ENCODE results near the gene DPP9.
"Not testable (repeated sequence)": the region's sequence is repeated elsewhere in the genome, so short reads cannot be mapped to it uniquely, and the experiment has no call there.

The DPP9 gene

DNA sequence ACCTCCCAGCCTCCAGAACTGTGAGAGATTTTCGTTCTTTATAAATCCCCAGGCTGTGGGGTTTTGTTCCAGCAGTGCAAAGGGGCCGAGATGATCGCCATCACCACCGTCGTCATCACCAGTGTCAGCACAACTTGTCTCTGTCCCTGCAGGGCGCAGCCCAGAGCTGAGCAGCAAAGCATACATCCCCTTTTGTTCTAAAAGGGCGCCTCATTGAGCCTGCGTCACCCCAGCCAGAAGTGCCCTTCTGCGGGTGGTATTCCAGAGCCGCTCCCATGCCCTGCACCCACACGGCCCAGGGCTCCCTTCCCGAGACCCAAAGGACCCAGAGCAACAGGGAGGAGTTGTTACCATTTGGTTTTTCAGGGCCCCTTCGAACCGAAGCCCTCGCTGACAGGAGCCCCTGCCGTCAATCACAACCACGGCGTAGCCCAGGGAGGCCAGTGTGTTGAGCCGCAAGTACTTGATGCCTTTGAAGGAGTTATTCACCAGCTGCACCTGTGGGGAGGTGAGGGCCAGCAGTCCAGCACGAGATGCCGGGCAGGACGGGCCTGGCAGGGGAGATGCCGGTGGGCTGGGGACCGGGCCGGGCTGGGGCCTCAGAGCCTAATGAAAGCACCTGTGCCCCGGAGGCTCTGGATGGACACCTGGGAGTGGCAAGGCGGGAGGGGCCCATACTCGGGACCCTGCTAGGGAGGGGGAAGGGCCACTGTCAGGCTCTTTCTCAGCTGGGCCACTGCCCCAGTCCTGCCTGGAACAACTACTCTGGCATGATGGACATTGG is 39.1 kb downstream of the DPP9 start:
- DNase-seq, result no peak

DNA sequence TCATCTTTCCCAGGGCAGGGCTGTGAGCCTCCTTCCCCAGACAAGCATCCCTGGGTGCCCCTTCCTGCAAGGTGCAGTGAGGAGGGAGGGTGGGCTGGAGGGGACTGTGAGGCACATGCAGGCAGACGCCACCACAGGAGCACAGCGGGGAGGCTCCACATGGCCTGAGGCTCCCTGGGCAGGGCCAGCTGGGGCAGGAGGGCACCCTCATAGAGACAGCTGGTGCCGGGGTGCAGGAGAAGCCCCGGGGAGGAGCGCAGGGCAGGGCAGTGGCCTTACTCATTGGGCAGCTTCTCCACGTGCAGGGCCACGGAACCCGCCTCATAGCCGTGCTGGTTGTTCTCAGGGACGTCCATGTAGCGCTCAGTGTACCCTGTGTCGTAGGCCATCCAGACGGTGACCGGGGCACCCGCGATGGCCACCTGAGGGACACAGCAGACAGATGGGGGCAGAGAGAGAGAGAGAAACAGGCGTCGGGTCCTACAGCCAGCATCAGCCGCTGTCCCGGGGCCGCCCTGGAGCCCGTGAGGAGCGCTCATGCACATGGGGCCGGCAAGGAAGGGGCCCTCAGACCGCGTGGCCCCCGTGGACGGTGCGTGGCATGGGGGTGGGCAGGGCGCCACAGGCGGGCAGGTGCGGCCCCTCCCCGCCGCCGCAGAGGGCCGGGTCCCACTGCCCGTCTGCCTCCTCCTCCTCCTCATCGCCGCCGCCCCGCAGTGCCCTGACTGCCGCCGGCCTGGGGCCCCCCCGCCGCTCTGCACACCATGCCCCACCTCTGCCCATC is 41.0 kb downstream of the DPP9 start:
- no peak for DNase-seq

DNA sequence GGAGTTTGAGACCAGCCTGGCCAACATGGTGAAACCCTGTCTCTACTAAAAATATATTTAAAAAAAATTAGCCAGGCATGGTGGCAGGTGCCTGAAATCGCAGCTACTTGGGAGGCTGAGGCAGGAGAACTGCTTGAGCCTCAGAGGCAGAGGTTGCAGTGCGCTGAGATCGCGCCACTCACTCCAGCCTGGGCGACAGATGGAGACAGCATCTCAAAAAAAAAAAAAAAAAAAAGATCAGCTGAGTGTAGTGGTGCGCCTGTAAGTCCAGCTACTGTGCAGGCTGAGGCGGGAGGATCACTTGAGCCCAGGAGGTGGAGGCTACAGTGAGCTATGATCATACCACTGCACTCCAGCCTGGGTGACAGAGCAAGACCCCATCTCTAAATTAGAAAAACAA is 43.6 kb downstream of the DPP9 start:
- DNase-seq, result not testable (repeated sequence)

DNA sequence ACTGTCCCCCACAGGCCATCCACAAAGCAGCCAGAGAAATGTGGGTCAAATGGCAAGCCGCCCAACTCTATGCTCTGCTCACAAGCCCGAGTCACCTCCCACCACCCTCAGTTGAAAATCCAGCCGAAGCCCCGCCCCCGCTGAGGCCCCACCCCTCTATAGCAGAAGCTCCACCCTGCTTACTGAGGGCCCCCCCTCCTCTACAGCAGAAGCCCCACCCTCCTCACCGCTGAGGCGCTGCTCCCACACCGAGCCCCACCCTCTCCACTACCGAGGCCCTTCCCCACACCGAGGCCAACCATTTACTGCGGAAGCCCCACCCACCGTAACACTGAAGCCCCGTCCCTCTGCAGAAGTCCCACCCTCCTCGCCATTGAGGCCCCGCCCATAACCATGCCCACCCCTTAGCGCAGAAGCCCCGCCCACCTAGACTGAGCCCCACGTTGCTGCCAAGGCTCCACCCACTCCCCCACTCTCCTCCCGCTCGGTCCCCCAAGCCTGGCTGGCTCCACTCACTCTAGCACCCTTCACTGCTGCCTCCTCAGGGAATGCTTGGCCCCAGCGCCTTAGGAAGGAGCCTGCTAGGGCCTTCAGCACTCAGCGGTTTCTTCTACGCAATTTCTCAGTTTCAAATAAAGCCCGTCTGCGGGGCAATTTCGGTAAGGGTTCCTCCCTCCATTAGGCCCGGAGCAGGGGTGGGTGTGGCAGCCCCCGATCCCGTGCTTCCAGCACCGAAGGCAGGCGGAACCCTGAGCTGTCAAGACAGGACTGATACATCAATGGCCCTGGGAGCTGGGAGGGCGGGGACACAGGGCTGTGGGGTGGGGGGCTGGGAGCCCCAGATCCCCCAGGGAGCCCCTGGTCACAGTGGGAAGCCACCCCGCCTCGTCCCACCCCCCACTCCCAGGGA is 44.5 kb downstream of the DPP9 start:
- peak; percentile 57 for DNase-seq

DNA sequence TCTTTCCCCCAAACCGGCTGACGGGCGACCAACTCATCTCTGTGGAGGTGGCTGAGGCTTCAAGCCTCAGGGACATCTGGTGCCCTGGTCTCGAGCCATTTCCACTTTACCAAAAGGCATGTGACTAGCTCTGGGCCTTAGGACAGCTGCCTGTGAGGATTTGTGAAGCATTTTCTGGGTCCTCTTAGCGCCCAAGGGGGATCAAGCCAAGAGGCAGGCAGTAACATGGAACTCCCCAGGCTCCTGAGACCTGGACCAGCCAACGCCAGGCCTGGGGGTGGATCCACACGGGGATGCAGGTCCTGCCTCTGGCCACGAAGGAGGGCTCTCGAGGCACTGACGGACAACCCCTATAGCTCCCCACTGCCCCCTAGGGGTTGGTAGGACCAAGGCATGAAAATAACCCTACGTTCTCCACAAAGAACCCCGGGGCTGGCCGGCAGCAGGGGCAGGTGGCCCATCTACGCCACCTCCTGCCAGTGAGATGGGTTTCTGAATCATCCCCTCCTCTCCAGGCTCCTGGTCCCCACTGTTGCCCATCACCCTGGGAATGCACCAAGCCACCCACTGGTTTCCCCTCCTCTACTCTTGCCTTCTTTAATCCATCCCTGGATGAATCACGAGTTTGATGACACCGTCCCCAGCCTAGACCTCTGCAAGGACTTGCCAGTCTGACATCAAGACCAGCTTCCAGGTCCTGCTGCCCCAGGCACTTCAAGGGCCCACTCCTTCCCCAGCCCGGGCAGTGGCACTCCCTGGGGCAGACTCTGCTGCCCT is 46.5 kb downstream of the DPP9 start:
- no peak for DNase-seq

DNA sequence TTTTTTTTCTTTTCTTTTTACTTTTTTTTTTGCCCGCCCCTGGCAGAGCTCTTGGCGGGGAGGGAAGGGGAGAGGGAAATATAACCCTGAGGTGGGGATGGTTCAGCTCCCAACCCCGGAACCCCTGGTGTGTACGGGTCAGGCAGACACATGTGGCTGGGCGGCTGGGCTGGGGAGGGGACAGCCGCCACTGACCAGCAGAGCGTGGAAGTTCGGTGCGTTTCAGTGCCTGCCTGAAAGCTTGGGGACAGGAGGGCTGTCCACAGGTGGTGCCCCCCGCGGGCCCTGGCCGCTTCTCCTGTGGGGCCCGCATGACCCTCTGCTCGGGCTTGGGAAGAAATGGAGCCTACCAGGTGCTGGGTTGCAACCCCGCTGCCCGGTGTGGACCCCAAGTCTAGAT is 48.3 kb downstream of the DPP9 start:
- no peak for DNase-seq

DNA sequence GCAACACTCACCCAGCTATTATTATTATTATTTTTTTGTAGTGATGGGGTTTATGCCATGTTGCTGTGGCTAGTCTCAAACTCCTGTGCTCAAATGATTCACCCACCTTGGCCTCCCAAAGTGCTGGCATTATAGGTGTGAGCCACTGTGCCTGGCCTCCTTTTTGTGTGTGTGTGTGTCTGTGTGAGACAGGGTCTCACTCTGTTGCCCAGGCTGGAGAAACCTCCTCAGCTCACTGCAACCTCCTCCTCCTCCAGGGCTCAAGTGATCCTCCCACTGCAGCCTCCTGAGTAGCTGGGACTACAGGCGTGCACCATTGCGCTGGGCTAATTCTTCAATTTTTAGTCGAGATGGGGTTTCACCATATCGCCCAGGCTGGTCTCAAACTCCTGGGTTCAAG is 49.9 kb downstream of the DPP9 start:
- no peak for DNase-seq

DNA sequence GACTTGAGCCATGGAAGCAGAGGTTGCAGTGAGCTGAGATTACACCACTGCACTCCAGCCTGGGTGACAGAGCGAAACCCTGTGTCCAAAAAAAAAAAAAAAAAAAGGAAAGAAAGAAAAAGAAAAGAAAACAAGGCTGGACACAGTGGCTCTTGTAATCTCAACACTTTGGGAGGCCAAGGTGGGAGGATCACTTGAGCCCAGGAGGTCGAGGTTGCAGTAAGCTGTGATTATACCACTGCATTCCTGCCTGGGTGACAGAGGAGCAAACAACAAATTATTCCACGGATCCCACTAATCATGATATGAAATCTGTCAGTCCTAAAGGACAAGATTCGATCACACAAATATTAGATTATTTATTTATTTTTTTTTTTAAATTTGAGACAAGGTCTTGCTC is 50.4 kb downstream of the DPP9 start:
- no peak for DNase-seq

DNA sequence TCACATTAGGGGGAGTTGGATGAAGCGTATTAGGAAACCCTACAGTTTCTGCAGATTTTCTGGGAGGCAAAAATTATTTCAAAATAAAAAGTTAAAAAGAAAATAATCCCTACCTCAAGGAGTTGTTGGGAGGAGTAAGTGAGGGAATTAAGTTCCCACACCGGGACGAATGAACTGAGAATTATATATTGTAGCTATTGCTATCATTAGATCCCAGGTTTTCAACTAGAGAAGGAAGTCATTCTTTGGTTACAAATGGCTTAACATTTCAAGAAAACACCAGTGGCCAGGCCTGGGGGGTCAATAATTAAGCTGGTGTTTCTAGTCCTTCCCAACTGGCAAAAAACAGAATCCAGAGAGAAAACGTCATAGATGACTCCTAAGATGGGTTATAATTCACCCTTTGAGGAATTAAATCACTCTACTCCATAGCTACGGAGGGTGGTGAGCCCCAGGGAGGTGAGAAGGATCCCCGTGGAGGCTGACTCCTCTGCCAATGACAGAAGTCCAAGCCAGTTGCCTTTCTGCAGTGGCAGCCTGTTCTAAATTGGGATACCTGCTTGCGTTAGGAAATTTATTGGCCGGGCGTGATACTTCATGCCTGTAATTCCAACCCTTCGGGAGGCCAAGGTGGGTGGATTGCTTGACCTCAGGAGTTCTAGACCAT is 52.3 kb downstream of the DPP9 start:
- DNase-seq, result no peak

DNA sequence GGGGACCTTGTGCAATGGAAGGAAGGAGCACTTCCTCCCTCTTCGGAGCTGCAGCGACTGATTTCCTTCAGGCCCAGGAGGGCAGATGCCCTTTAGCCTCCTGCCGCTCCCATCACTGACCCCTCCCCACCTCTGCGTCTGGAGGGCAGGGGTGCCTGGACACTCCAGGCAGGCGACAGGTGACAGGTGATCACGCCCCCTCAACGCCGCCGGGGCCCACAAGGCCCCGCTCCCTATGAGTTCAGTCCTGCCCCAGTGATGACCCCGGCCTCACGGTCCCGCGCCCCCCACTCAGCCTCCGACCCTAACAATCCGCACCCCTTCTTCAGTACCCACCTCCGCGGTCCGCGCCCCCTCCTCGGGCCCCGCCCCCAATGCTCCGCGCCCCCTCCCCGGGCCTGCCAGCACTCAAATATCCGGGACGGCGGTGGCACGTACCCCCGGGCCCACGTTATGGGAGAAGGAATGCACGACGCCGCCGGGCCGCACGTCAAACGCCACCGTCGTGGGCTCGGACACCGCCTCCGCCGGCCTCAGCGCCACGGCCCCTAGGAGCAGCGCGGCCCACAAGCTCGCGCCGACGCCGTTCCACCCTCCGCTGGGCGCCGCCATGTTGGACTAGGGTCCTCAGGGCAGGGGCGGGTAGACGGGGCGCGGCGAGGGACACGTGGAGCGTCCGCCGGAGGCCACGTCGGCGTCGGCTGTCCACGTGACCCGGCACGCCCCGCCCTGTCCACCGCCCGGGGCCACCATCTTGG is 53.7 kb downstream of the DPP9 start, which contains the start of gene MYDGF:
Gene MYDGF, minus strand, starts transcription at position 620 of the 758 bp plus-strand sequence. Its CDS starts 8 bp downstream, at position 612.
- peak; percentile 95 for DNase-seq

DNA sequence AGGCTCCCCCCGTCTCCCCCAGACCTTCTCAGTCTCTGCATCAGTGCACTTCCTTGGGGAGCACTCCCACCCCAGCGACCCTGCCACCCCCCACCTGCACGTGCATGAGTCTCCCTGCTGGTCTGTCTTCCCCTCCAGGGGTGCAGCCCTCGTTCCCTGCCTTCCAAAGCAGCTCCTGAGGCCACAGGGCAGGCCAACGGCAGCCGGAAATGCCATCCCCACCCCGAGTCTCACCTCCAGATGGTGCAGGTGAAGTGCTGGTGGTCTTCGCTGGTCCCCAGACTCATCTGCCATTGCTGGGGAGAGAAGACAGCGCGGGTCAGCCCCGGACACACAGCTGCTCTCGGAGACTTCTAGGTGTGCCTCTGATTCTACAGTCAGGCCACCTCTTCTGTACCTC is 59.0 kb downstream of the DPP9 start:
- DNase-seq, result no peak

DNA sequence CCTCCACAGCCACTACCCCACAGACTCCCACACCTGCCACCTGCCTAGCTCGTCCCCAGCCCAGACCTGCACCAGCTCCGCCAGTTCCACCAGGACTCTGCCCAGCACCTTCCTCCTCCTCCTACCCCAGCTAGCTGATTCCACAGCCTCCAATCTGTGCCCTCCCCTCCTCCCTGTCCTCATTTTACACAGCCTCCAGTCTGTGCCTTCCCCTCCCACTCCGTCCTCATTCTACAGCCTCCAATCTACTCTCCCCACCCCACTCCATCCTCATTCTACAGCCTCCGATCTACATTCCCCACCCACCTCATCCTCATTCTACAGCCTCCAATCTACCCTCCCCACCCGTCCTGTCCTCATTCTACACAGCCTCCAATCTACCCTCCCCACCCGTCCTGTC is 60.8 kb downstream of the DPP9 start:
- no peak for DNase-seq

DNA sequence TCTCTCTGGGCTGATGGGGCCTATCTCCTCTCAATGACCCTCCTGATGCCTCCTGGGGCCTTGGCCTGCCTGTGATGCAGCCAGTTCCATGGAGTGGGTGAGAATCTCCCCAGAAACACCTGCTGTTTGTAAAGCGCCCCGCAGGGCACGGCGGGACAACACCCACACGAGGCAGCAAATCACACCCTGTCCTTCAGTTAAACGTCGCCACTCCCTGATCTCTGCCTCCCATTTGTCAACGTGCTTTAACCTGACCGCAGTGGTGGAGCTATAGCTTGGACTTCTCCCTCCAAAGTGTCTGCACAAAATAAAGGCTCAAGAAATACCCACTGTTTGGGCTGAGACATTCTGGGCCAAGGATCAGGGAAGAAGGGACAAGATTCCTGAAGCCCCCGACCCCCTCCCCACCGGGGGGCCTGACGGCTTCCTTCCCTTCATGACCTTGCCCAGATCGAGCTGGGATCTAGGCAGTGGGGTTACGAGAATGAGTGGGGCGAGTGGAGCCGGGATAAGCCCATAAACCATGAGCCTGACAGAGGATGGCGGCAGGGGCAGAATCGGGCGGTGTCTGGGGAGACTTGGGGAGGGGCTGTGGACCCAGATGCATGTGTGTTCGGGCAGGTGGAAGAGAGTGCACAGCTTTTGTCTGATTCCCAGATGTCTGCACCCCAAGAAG is 61.5 kb downstream of the DPP9 start:
- no peak for DNase-seq

DNA sequence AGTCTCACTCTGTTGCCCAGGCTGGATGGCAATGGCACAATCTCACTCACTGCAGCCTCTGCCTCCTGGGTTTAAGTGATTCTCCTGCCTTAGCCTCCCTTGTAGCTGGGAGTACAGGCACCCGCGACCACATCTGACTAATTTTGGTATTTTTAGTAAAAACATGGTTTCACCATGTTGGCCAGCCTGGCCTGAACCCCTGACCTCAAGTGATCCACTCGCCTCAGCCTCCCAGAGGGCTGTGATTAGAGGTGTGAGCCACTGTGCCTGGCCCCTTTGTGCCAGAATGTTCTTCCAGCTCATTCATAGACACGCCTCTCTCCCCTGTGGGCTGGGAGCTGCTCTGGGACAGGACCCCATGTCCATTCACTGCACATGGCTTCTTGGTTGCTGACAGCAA is 62.6 kb downstream of the DPP9 start:
- no peak for DNase-seq

DNA sequence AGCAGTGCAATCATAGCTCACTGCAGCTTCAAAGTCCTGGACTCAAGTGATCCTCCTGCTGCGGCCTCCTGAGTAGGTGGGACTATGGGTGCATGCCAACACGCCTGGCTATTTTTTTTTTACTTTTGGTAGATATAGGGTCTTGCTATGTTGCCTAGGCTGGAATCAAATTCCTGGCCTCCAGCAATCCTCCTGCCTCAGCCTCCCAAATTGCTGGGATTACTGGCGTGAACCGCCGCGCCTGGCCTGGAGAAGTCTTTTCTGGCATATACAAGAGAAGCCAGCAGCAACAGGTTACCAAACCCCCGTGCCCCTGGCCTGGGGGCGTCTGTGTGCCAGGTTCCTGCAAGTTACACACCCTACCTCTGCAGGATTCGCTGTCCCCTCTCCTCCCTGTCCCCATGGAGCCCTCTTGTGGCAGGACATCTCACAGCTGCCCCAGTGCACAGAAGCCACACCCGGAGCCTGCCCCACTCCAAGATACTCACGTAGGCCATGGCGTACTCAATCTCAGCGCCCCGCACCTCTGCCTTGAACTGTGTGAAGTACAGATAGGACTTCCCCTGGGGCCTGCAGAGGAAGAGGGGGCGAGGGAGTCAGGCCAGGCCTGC is 63.4 kb downstream of the DPP9 start:
- no peak for DNase-seq

DNA sequence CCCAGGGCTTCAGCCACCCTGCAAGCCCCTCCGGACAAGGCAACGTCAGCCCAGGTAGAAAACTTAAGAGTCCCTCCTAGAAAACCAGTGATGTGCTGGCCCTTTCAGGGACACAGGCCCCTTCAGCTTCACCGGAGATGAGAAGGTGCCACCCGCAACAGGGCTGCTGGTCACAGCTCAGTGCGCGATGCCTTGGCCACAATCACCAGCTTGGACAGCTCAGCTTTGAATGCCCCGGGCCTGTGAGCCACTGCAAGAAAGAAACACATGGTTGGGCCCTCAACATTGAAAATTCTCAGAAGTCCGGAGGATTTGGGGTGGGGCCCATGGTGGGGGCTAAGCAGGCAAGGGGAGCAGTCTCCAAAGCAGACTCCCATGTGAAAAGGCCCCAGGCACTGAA is 65.8 kb downstream of the DPP9 start:
- DNase-seq, result no peak

DNA sequence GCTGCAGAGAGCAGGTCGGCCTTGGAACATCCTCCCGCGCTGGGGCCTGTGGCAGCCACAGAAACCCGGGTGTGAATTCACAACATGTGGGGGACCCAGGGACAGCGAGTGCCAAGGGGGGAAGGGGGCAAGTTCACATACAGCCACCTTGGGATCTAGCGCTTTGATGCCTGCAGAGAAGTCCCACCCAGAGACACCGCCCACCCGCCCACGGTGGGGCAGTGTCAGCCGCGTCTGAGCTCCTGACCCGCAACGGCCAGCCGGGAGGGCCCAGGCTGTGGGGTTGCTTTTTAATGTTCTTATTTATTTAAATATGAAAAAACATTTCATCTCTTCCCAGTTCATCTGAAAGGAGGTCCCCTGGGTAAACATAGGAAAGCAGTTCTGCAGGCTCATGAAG is 66.4 kb downstream of the DPP9 start:
- DNase-seq, result no peak

DNA sequence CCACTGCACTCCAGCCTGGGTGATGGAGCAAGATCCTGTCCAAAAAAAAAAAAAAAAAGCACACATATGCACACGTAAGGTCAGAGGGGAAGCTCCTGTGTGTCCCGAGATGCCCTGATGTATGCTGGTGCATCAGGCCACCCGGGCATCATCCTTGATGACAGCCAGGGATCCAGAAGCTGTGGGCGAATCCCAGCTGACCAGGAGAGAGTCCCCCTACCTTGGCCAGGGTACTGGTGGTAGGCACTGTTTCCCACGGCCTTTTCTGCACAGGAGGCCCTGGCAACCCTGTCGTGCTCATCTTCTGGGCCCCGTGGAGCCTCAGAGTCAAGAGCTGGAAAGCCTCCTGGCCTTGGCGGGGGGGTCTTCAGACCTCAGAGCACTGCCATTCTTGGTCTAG is 67.5 kb downstream of the DPP9 start:
- DNase-seq, result no peak

DNA sequence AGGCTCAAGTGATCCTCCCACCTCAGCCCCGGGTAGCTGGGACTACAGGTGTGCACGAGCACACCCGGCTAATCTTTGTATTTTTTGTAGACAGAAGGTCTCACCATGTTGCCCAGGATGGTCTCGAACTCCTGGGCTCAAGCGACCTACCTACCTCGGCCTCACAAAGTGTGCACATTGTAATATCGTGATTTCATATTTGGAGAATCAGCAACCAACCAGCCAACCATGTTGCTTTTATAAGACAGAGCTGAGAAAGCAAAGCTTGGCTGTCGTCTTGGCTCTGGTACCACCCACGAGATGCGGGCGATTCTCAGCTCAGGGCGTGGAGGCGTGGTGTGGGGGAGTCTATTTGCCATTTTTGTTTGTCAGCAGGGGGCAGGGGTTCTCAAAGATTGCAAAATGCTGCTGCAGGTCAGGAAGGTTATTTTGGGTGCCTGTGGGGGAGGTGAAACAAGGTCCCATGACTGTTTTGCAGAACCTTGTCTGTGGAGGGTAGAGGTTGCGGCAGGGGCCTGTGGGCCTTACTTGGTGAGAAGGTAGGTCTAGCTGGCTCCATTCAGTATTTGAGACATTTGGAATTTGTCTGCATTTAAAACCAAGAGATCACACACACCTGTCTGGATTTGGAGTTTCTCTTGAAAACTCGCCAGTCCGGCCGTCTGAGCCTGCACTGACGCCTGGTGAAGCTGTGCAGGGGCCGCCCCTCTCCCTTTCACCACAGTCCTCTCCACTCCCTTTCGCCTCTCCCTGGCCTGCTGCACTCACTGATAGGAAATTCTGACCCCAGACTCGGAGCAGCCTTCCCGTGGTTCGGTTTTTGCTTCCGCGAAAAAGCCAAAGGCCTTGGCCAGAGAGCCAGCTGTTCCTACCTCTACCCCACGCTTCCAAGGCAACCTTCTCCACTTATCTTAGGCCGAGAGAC is 68.9 kb downstream of the DPP9 start:
- no peak for DNase-seq

Measured in femur (tissue), 1 donor.